Effector CD4-positive, alpha-beta T cell (primary cell): Measurements from ENCODE around the gene SLC23A3.

Experiments used
- DNase-seq: peaks from one replicate; pipeline ENCODE4 v3.0.0-alpha.2; 2020

SLC23A3 gene

DNA sequence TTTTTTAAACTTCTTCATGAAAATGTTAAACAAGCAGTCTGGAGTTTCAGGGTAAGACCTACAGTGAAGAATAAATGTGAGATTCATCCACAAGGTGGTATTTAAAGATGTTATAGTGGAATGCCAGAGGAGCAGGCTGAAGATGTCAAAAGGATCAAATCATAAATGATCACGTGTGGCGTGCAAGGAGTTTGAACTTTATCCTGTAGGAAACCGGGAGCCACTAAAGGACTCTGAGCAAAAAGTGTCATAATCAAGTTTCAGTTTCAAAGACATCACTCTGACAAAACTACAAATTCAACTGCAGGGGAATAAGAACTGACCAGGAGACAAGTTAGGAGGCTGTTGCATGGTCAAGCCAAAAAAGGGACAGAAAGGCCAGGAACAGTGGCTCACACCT, 29.1 kb downstream of the SLC23A3 start:
- DNase-seq, result no peak

DNA sequence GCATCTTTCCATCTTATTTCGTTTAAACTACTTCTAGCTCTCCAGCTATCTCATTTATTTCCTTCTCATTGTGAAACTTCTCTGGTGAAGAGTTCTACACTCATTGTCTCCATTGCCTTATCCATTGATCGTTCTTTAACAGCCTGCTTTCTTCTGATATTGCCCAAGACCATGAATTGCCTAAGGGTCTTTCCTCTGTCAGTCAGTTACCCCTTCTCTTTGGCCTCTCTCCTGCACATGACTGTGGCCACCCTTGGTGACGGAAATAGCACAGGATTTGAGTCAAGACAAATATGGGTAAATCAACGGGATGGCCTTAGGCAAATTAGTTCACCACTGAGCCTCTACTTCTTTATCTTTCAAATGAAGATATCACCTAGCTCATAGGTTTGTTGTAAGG, 35.9 kb downstream of the SLC23A3 start:
- no peak for DNase-seq

DNA sequence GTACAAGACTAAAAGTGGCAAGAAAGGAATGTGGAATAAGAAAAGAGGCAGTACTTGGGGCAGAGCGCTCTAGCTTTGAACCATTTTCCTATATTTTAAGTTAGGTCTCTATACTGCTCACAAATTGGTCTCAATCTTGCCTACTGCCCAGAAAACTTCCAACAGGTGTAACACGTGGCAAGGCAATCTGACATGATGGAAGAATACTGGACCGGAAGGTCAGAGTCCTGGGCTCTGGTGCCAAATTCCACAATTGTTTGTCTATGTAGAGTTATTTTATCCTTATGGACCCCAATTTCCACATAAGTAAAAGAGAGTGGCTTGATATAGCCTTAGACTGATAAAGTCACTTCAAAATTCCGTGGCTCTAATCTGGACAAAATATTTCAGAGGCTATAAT, 38.1 kb downstream of the SLC23A3 start:
- DNase-seq, result no peak

DNA sequence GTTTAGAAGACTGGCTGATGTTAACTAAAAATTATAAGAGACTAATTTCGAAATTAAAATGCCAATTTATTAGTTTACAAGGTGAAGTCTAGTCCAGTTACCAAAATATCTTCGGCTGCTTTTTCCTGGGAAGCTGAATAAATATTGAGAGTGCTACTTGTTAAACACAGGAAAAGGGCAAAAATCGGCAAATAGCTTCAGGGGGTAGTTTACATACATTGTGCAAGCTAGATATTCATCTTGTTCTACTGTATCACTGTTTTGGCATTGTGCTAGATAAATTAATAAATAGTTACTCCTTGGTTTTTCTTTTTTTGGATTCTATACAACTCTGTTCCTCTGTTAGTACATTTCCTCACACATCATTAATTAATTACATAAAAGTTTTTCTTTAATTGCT, 38.5 kb downstream of the SLC23A3 start:
- no peak for DNase-seq

DNA sequence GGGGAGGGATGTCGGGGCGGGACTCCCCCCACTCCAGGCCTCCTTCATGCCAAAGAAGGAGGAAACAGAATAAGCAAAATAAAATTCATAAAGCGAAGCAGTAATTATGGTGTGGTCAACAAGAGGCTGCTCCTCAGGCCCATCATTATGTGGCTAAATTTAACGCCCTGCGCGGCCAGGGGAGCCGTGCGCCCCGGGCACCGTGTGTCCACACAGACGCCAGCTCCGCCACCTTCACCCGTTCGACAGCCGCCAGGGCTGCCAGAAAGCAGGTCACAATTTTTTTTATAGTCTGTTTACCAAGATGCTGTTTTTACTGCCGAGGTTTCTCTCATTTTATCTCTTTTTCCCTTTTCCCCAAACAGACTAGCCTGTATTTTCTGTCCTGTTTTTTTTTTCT, 40.2 kb downstream of the SLC23A3 start:
- DNase-seq, result no peak

DNA sequence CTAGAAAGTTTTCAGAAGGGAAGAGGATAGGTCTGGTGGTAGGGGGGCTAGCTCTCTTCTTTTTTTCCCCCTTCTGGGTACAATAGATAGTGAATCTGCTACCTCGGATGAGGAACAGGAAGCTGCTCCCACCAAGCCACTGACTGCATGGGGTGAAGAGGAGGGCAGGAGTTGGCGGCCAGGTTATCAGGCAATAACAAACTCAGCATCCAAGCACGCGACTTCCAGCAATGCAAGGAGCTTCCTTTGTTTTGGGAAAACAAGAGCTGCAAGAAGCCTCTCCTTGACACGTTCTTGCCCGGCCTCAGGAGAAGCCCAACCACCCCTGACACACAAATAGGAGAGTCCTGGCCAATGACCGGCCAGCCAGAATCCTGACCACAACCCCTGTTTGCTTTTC, 41.4 kb downstream of the SLC23A3 start:
- no peak for DNase-seq

DNA sequence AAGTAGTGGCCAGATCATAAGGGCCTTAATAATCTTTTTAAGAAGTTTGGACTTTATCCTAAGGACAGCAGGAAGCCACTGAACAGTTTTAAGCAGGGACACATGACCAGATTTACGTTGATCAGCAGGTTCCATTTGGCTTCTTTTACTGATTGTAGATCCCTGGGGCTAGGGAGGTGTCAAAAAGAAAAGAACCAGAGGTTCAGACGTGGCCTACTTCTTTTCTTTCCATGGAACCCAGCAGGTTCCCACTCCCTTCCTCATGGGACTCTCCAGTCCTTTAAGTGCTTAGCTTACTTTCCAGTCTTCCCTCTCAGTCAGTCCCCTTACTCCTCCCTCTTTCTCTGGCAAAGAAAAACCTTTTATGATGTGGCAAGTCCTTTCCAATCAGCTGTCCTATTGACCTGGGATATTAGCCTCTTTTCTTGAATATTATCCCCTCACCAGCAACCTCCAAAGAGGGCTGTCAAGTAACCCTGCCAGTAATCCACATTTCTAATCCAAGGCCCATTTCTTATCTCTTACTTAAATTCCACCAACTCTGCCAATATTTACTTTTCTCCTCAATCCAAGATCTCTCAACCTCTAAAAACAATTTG, 42.7 kb downstream of the SLC23A3 start:
- DNase-seq, result no peak

DNA sequence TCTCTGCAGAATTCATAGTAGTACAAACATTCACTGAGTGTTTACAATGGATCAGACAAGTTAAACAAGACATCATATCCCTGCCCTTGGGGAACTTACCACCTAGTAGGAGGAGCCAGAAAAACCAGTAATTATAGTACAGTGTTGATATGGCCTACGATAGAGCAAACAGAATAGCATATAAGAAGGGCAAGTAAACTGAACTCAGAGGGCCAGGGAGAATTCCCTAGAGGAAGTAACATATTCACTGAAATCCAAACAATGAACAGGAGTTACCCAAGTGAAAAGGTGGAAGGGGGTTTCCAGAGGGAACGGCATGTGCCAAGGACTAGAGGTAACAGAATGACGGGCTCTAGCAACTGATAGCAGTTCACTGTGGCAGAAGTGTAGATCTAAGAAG, 43.3 kb downstream of the SLC23A3 start:
- no peak for DNase-seq

DNA sequence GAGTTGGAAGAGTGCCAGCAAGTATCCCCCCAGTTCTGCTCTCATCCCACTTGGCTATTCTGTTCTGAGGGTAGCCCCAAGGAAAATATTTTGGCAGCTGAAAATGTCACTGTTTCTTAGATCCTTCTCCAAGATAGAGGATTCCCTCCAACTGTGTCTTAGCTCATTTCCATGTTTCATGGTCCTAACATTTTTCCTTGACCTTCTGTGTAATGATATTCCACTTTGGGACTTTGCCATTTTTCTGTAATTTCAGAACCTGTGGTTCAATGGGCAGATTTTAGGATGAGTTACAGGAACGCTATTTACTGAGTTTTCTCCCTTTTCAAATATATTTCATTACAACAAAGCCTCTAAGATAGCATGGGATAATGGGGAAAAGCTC, 44.0 kb downstream of the SLC23A3 start:
- no peak for DNase-seq

DNA sequence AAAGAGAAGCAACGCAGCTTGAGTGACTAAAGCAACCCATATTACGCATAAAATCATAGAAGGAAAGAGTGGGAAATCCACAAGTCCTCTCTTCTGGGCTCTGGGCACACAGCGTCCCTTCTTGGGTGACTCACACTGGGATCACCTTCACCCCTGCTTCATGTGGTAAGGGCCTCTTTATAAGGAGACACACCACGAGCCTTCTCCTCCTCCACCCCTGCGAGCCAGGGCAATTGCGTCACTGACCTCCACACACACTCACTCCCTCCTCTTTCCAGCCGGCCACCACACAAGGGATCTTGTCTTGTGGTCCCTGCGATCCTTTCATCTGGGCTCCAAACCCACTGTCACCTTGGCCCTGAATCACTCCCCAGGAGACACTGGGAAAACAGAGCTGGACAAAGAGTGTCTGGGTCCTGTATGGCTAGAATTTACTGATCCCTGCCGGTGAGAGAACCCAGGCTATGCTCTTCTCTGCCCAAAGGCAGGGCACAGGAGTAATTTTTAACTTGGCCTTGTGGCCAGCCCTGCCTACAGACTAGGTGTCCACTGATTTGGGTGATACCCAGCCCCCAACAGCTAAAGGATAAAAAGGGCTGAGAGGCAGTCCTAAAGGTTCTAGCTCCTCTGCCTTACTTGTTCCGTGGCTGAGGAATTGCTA, 44.5 kb downstream of the SLC23A3 start:
- DNase-seq, result no peak

DNA sequence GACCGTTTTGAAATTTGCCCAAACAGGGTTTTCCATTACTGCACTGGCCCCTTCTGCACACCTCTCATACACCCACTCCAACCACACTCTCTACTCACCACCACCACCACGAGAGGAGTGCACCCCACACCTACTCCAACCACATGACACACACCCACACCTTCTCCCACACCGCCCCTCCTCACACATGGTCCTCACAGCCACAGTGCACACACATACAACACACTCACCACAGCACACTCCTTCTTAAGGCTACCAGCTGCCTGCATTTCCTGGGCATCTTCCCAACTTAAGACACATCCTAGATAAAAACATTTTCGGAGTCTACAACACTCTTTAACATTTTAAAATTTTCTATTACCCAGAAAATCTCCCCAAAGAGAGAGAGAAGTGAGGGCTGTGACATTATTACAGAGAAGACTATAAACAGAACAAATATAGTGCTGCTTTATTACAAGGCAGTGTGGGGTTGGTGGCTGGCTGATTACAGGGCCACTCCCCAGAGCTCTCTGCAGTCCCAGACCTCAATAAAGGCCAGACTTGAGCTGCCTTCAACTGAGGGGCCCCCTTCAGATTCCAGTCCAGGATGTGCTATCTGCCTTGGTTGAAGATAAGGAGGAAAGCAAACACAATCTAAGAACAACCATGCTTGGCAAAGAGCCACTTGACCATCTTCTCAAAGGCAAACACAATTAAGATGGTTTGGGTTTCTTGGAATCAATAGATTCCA, 45.3 kb downstream of the SLC23A3 start:
- DNase-seq, result no peak

DNA sequence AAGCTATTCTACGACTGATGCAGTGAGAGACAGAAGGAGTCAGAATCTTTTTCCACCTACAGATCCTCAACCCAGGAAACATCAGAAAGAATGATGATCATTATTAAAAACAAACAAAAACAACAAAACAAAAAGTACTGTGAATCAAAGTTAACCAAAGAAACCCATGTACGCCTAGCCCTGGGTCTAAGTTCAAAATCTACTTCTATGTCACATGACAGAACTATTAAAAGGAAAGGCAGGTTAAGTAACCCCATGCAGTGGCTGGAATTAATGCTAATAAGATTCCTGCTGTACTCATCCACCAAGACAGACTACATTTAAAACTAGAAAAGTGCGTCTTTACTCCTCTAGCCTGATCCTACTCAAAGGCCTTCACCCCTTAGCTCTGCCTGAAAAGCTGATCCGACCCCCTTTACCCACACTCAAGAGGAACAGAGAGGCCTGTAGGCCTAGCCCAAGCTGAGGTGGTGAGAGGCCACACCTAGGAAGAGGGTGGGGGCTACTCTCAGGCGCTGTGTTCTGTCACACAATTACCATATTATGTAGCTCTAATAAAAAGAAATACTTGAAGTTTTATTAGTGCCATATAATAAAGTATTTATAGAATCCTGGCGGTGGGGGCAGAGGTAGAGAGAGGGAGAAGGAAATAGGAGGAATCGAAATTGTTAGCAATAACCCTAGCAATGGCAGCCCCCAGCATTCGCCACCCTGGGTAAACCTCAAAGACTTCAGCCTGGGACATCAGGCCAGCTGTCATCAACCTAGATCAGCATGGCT, 46.3 kb downstream of the SLC23A3 start:
- DNase-seq, result no peak

DNA sequence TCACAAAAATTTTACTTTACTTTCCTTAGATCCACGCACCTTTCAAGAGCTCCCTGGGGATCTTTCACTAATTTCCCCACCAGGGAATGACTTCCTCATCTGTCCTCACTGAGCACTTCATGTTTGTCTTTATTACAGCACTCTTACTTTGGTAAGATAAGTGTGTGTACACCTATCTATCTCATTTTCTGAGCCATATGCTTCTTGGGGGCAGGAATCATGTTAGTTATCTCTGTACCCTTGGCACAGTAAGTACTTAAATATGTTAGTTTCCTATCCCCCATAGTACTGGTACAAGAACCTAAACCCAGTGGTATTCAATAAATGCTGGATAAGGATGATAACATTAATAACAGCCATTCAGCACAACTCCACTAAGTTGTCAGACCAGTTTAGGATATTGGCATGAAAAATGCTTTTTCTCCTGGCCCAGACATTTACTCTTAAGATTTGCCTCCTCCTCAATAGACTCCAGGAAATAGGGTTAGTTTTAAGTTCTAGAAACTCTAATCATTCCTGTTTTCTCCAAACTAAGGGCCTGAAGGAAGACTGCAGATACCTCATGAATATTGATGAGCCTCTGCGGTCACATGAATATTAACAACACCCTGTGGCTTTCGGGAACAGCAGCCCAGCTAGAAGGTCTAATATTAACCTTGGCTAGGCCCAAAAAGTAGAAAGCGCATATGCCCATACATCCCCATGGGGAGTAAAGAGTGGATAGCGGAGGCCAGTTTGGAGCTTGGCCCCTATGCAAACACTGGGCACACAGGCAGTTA, 47.4 kb downstream of the SLC23A3 start:
- DNase-seq, result no peak

DNA sequence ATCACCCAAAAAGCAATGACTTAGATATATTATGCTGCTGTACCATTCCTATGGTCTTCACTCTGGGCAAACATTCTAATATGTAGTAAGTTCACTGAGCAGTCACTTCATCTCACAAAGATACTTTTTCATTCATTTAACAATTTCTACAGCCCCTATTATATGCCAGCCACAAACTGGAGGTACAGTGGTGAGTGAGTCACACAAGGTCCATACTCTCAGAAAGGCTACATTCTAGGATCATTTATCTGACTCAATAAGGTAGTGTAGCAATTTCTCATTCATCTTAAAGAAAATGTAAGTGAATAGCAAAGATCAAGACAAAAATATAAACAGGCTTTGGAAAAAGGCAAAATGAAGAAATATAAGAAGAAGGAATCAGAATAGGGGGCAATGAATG, 49.7 kb downstream of the SLC23A3 start:
- no peak for DNase-seq

DNA sequence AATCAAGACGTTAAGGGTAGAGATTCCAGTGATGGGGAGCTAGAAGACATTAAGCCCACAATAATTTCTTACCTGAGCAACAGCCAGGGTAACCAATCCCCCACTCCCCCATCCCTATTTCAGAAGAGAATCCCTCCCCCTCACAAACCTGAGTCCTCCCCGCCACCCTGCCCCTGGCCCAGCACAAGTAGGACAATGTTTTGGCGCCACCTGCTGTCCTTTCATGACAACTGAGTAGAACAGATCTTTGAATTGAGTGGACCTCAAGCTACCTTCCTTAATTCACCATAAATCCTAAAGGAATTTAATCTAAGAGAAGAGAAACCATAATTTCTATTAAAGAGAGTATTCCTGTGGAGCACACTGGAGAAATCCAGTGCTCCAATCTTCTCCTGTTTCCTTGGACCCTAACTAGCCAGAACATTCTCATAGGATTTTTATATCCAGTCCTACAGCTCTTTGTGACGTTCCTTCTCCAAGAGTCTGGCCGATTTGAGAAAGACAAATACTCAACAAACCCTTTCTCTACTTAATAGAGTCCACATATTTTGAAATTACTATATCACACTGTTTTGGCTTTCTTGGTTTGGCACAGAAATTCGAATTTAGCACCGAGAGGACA, 50.3 kb downstream of the SLC23A3 start:
- peak; percentile 55 for DNase-seq

DNA sequence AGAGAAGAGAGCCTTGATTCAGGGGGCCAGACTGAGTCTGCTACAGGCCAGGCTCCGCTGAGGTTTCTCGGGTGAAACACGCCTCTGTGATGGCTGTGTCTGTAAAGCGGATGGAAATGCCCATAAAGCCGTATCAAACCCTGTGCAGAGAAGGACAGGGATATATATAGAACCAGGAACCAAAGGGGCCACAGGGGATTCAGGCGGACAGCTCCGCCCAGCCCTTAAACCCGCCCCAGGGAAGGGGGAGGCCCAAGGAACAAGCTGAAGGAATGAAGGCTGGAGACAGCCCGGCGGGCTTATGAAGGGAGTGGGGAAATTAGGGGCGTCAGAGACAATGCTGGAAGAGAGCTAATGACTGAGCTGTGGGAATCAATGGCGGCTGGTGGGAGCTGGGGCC, 51.3 kb downstream of the SLC23A3 start:
- no peak for DNase-seq

DNA sequence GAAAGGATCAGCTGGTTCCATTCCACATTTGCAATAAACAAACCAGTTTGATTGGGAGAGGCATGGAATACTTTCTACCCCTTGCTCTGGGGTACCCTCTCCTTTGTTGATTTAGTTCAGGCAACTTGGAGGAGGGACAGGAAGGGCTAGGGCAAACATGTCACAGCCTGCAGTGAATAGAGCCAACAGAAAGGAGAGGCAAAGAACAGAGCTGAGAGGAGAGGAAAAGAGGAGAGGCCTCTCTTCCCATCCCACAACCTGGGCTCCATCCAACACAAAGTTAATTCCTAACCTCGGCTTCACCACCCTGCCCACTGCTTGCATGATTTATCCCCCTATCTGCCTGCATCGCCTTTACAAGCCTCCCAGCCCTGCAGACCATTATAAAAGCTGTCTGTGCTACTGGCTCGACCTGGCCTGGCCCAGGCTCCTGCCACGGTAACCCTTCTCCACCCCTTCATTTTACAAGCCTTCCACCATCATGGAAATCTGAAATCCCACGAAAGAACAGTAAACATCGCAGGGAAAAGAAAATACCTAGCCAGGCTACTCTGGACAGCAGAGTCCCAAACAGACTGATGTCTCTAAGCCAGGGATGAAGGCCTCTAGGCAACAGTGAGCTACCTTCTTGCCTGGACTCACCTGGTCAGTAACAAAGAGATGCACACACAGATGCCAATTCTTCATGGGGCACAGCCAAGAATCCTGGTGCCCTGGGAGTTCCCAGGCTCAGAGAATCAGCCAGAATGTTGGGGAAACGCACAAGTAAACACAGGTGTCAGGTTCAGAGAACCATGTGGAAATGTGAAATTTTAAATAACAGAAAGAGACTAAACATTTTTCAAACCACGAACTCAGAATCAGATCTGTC, 52.8 kb downstream of the SLC23A3 start:
- DNase-seq, result no peak

DNA sequence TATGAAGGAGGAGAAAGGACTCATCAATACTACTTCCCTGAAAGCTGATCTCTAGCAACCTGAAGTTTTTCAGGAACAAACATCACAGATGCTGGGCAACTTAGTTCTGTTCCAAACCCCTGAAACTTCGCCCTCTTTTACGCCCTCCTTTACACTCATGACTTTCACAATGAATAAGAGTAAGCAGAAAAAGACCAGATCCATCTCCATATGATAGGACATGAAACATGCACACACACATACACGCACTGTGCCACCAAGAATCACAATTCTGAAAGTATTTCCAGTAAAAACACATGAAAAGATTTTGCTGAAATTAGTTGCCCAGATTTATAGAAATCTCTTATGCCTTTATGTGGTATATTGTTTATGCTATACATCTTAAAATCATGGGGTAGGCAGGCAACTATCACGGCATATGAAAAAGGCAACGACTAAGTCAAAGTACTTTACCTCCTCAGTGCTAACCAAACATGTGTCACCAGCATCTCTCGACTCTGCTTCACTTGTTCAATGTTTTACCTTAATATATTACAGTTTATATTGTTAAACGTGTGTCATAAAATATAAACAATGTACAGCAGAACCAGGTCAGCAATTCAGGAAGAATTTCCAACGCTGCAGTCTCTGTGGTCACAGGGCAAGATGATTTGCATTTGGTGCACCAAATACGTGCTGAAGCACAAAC, 57.0 kb downstream of the SLC23A3 start:
- DNase-seq, result no peak

DNA sequence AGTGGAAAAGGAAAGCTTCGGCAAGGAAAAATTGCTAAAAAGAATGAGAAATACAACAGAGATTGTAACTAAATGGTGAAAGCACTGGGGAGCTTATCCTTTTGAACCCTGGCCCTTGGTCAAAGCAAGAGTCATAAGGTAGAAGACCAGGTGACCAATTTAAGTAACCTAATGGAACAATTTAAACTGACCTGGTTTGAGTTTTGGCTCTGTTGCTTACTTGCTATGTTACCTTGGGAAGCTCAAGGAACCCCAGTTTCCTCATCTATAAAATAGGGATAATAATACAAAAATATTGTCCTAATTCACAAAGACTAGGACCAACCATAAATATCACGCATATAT, 57.8 kb downstream of the SLC23A3 start:
- DNase-seq, result no peak
